Naive B cell (primary cell): ENCODE results near the gene GON4L. TPM values are rescaled to one million over a fixed set of nuclear protein-coding genes. Genes with fewer than 3 reads are reported as not detected.
A peak's percentile ranks its signal among the peaks of the same experiment; 100 is the strongest.
"Not testable (repeated sequence)": the region's sequence is repeated elsewhere in the genome, so short reads cannot be mapped to it uniquely, and the experiment has no call there.

Experiments
- ATAC-seq, 2 donors: fragments of 150-1000 bp; cut with Tn5 transposase; 2 replicates each; pipeline ENCODE4 v1.10.0; 2021; ENCODE audit warnings: low read depth in 2 of 2, mild to moderate bottlenecking in 2 of 2, moderate library complexity in 2 of 2
- DNase-seq: peaks from one replicate; pipeline ENCODE4 v3.0.0; 2022
- H3K27ac Mint-ChIP-seq, 6 donors: one replicate each; pipeline ENCODE4 v1.8.0; 2020 to 2022; ENCODE audit warnings: mild to moderate bottlenecking in 6 of 6, mixed read lengths in 6 of 6, moderate library complexity in 5 of 6, inconsistent platforms in 2 of 6
- H3K27me3 Mint-ChIP-seq, 3 donors: one replicate each; pipeline ENCODE4 v1.8.0; 2021 to 2022; ENCODE audit warnings: mixed read lengths in 3 of 3, mild to moderate bottlenecking in 1 of 3
- H3K36me3 Mint-ChIP-seq, 2 donors: one replicate each; pipeline ENCODE4 v1.8.0; 2020 to 2022; ENCODE audit warnings: mixed read lengths in 2 of 2, inconsistent platforms in 1 of 2, mild to moderate bottlenecking in 1 of 2
- H3K4me1 Mint-ChIP-seq, 3 donors: one replicate each; pipeline ENCODE4 v1.8.0; 2020 to 2022; ENCODE audit warnings: mixed read lengths in 3 of 3, inconsistent platforms in 1 of 3, mild to moderate bottlenecking in 1 of 3, moderate library complexity in 1 of 3
- H3K4me3 Mint-ChIP-seq, 8 donors: one replicate each; pipeline ENCODE4 v1.8.0; 2020 to 2022; ENCODE audit warnings: mild to moderate bottlenecking in 8 of 8, mixed read lengths in 8 of 8, moderate library complexity in 8 of 8, inconsistent platforms in 2 of 8
- H3K9me3 Mint-ChIP-seq, 7 donors: one replicate each; pipeline ENCODE4 v1.8.0; 2020 to 2022; ENCODE audit warnings: mixed read lengths in 7 of 7, mild to moderate bottlenecking in 5 of 7, inconsistent platforms in 2 of 7, moderate library complexity in 1 of 7
- polyA plus RNA-seq, 6 donors: library from polyadenylated mRNA; unstranded; fragments of 300-500 nt; fragmentation: Illumina TruSeq; gene quantifications; one replicate each; pipeline ENCODE4 v1.2.3, GENCODE V29; 2021; ENCODE audit warnings: low read depth in 6 of 6

GON4L gene
- polyA plus RNA-seq, 6 donors from 2014 or later = 9.6 to 64.4 (median 30.7) TPM

DNA sequence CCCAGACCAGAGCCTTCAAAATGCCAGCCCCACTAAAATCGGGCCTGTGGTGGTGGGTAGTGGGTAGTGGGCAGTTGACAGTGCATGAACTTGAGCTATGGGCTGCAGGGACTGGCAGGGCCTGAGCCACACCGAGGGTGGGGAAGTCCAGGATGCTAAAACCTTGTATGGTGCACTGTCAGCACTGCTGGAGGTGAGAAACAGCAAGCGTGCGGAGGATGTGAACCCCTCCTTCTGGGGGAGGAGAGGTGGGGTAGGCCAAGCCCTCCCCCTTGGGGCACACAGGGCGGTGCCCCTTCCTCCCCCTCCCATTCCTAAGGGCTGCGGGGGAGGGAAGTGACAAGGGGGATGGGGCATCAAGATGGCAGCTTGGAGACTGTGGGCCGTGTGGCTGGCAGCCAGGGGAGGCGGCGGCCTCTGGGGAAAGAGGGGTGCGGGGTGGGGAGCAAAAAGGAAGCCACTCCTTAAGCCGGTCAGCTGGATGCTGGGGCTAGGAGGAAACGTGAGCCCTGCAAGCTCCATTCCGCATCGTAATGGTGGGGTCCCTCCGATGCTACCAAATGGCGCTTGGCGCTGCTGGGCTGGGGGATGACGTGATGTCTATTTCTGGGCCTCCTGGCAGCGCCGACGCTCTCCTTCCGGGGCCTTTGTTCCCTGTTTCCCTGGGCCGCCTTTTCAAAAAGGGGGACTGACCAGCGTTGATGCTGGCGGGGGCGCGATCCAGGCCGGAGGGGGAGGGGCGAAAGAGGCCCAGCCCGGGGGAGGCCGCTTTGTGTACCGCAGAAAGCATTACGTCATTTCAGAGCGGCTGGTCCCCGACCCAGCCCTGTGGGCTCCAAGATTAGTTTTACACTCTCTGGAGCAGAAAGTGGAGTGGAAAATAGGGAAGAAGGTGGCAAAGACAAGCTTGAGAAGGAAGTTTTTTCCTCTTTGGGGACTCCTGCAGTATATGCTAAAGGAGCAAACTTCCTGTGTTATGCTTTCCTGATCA lies 3.2 kb upstream of the GON4L start:
- no peaks in the 10 kb centered on the region for H3K36me3 Mint-ChIP-seq
- H3K9me3 Mint-ChIP-seq = no peaks in the 10 kb centered on the region
- H3K4me1 Mint-ChIP-seq = peaks cover 17 to 37% (median 29%) of the 10 kb centered on the region in 3 donors
- peak overlapping the region in 5 of 6 donors; percentile 65 to 88 (median 84) for H3K27ac Mint-ChIP-seq
- H3K27me3 Mint-ChIP-seq = peaks cover 7 to 11% (median 9%) of the 10 kb centered on the region in 3 donors
- peak overlapping the region in 7 of 8 donors; percentile 61 to 99 (median 90) for H3K4me3 Mint-ChIP-seq
- ATAC-seq (peak in 1 of 2 donors; percentile 8), DNase-seq (peak; percentile 19)

- H3K36me3 Mint-ChIP-seq = no peaks in the 10 kb centered on the region
- H3K27ac Mint-ChIP-seq = peak within 1 kb of the TSS; percentile 84 to 96 (median 90)
- peak; percentile 79 to 83 for ATAC-seq
- DNase-seq = peak; percentile 86
- H3K4me1 Mint-ChIP-seq = peaks cover 17 to 39% (median 29%) of the 10 kb centered on the region in 3 donors
- peaks cover 7 to 11% (median 9%) of the 10 kb centered on the region in 3 donors for H3K27me3 Mint-ChIP-seq
- H3K4me3 Mint-ChIP-seq = peak within 1 kb of the TSS; percentile 85 to 99 (median 94)
- H3K9me3 Mint-ChIP-seq = no peaks in the 10 kb centered on the region
These were observed 2.3 kb upstream of the GON4L start, which contains the start of gene SYT11 for GRCh38 chr1:155859234-155859829. Gene SYT11, plus strand, starts transcription at chr1:155859567. Its CDS starts 195 bp downstream, at chr1:155859762.

DNA sequence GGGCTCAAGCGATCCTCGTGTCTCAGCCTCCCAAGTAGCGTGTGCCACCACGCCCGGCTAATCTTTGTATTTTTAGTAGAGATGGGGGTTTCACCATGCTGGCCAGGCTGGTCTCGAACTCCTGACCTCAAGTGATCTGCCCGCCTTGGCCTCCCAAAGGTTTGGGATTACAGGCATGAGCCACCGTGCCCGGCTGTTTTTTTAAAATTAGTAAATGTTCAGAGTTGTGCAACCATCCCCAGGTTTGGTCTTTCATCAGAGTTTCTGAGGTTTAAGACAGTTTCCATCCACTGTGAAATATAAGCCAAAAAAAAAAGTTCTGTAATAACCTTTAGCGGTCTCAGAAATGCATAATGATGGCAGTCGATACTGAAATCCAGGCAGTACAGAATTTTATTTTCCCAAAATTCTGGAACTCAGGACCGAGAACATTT lies 1.8 kb upstream of the GON4L start:
- Mint-ChIP-seq H3K9me3 (no peaks in the 10 kb centered on the region), H3K4me3 (peak overlapping the region; percentile 85 to 99 (median 94)), H3K36me3 (no peaks in the 10 kb centered on the region), H3K27ac (peak overlapping the region; percentile 12 to 96 (median 90)), H3K4me1 (peaks cover 17 to 39% (median 29%) of the 10 kb centered on the region in 3 donors), H3K27me3 (peaks cover 7 to 11% (median 9%) of the 10 kb centered on the region in 3 donors)
- ATAC-seq = no peak
- peak; percentile 5 for DNase-seq

DNA sequence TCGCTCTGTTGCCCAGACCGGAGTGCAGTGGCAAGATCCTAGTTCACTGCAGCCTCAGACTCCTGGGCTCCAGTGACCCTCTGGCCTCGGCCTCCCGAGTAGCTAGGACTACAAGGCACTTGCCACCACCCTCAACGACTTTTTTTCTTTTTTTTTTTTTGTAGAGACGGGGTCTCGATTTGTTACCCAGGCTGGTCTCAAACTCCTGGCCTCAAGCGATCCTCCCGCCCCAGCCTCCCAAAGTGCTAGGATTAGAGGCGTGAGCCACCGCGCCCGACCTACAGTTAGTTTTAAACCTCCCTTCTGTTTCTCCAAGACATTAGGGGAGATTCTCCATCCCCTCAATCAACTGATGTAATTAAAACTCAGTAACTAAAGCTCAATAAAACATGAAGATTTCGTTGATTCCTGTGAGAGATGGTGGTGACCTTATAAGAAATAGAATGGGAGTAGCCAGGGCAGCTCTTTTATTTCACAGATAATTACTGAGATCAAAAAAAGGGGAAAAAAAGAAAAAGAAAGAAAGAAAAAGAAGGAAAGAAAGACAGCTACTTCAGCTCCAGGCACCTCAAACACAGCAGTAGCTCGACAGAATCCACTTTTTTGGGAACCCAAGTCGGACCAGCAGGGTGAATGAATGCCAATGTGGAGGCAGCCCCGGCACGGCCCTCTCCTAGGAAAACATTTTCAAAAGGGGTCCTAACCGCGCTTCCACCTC lies 598 bp downstream of the GON4L start:
- peak overlapping the region; percentile 97 to 99 (median 98) for H3K27ac Mint-ChIP-seq
- peak overlapping the region; percentile 90 to 100 (median 97) for H3K4me3 Mint-ChIP-seq
- ATAC-seq (no peak), DNase-seq (no peak)
- H3K4me1 Mint-ChIP-seq = peaks cover 25 to 58% (median 43%) of the 10 kb centered on the region in 3 donors
- H3K9me3 Mint-ChIP-seq = no peaks in the 10 kb centered on the region
- H3K27me3 Mint-ChIP-seq = peaks cover 0 to 7% (median 4%) of the 10 kb centered on the region in 3 donors
- H3K36me3 Mint-ChIP-seq = peaks cover 0 to 9% of the 10 kb centered on the region in 2 donors

- H3K27ac Mint-ChIP-seq = peak overlapping the region in 2 of 6 donors; percentile 57 to 89
- ATAC-seq (no peak), DNase-seq (no peak)
- H3K27me3 Mint-ChIP-seq = no peaks in the 10 kb centered on the region
- H3K36me3 Mint-ChIP-seq = peaks cover 5 to 9% of the 10 kb centered on the region in 2 donors
- H3K4me3 Mint-ChIP-seq = peak overlapping the region in 1 of 8 donors; percentile 13
- H3K4me1 Mint-ChIP-seq = peaks cover 26 to 66% (median 30%) of the 10 kb centered on the region in 3 donors
- no peaks in the 10 kb centered on the region for H3K9me3 Mint-ChIP-seq
These were observed 6.7 kb downstream of the GON4L start for GRCh38 chr1:155850345-155850744.

- H3K27me3 Mint-ChIP-seq = no peaks in the 10 kb centered on the region
- peak overlapping the region in 2 of 6 donors; percentile 4 to 6 for H3K27ac Mint-ChIP-seq
- no peaks in the 10 kb centered on the region for H3K9me3 Mint-ChIP-seq
- H3K36me3 Mint-ChIP-seq = peaks cover 5 to 19% of the 10 kb centered on the region in 2 donors
- ATAC-seq = no peak
- peaks cover 38 to 81% (median 48%) of the 10 kb centered on the region in 3 donors for H3K4me1 Mint-ChIP-seq
- DNase-seq = no peak
- no peak overlapping the region for H3K4me3 Mint-ChIP-seq
These were observed 9.0 kb downstream of the GON4L start for GRCh38 chr1:155847823-155848529.

DNA sequence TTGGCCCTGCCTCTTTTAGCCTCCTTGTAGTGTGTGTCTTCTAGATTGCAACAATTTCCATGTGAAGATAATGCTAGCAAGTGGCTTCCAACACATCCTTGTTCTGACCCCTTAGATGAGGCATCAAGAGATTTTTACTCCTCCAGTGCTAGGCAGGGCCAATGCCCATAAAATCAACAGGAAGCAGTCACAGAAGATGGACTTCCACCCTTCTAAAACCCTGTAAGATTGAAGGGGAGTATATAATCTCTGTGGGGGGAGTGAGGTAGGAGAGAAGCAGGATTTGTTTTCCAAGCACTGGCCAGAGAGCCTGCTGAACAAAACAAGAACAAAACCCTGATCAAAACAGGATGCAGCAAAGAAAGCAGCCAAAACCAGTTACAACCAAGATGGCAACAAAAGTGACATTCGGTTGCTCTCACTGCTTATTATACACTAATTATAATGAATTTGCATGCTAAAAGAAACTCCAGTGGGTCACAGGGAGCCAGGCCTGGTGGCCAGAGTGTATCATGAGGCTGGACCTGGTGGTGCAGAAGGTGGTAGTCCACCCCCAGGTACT lies 12.1 kb downstream of the GON4L start:
- no peak for DNase-seq
- Mint-ChIP-seq H3K4me1 (peaks cover 29 to 62% (median 43%) of the 10 kb centered on the region in 3 donors), H3K9me3 (no peaks in the 10 kb centered on the region), H3K27me3 (no peaks in the 10 kb centered on the region), H3K27ac (peak overlapping the region in 1 of 6 donors; percentile 33), H3K36me3 (peaks cover 0 to 10% of the 10 kb centered on the region in 2 donors), H3K4me3 (no peak overlapping the region)
- no peak for ATAC-seq

DNA sequence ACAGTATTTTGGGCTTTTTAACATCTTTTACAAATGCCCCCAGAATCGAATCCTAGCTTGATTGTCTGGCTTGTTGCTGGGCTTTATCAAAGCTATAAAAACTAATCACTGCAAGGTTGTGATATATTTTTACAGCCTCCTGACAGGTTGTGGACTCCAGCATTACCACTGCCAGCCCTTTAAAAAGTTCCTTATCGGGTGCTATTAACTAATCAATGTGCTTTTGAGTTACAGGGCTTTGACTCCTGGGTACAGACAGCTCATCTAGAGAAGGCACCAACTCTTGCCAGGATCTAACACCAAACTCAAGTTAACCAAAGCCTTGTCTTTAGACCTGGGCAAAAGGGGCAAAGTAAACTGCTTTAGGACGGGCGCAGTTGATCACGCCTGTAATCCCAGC lies 16.6 kb downstream of the GON4L start:
- DNase-seq (no peak), ATAC-seq (no peak)
- no peaks in the 10 kb centered on the region for H3K9me3 Mint-ChIP-seq
- no peak overlapping the region for H3K27ac Mint-ChIP-seq
- H3K4me1 Mint-ChIP-seq = peaks cover 32 to 46% (median 45%) of the 10 kb centered on the region in 3 donors
- peaks cover 0 to 16% of the 10 kb centered on the region in 2 donors for H3K36me3 Mint-ChIP-seq
- H3K27me3 Mint-ChIP-seq = no peaks in the 10 kb centered on the region
- H3K4me3 Mint-ChIP-seq = no peak overlapping the region

GRCh38 chr1:155835548-155835947 lies 21.5 kb downstream of the GON4L start:
- H3K4me3 Mint-ChIP-seq = no peak overlapping the region
- no peaks in the 10 kb centered on the region for H3K9me3 Mint-ChIP-seq
- H3K27ac Mint-ChIP-seq = peak overlapping the region in 2 of 6 donors; percentile 26 to 60
- no peak for DNase-seq
- peaks cover 0 to 8% of the 10 kb centered on the region in 2 donors for H3K36me3 Mint-ChIP-seq
- no peaks in the 10 kb centered on the region for H3K27me3 Mint-ChIP-seq
- no peak for ATAC-seq
- H3K4me1 Mint-ChIP-seq = peaks cover 28 to 44% (median 38%) of the 10 kb centered on the region in 3 donors

- not testable (repeated sequence) for H3K27ac Mint-ChIP-seq, H3K27me3 Mint-ChIP-seq, H3K36me3 Mint-ChIP-seq, ATAC-seq, H3K9me3 Mint-ChIP-seq, DNase-seq, H3K4me3 Mint-ChIP-seq
- peaks cover 28 to 41% (median 36%) of the 10 kb centered on the region in 3 donors for H3K4me1 Mint-ChIP-seq
These were observed 22.1 kb downstream of the GON4L start for GRCh38 chr1:155834927-155835399.

DNA sequence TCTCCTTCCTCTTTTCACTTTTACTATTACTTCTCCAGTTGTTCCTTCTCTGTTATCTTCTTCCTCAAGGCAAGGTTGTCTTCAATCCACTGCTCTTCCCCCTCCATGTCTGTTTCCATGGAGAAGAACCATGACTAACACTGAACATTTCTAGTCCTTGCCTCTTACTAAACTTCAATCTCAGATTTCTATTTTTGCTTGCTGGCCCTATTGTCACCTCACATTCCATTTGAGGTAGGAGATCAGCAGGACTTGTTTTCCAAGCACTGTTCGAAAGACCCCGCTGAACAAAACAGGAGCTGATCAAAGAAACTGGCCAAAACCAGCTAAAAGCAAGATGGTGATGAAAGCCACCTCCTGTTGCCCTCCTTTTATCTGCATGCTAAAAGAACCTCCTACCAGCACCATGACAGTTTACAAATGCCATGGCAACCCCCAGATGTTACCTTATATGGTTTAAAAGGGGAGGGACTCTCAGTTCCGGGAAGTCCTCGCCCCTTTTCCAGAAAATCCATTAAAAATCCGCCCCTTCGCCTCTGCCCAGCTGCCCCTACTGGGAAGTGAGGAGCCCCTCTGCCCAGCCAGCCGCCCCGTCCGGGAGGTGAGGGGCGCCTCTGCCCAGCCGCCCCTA lies 22.6 kb downstream of the GON4L start:
- peak overlapping the region in 3 of 6 donors; percentile 6 to 91 (median 48) for H3K27ac Mint-ChIP-seq
- no peak for DNase-seq
- peak overlapping the region in 3 of 8 donors; percentile 0 to 6 (median 2) for H3K4me3 Mint-ChIP-seq

More for the DNA sequence above, 22.6 kb downstream of the GON4L start:
- ATAC-seq = no peak
- H3K9me3 Mint-ChIP-seq = no peaks in the 10 kb centered on the region
- H3K27me3 Mint-ChIP-seq = no peaks in the 10 kb centered on the region
- peaks cover 25 to 38% (median 35%) of the 10 kb centered on the region in 3 donors for H3K4me1 Mint-ChIP-seq
- H3K36me3 Mint-ChIP-seq = peaks cover 0 to 8% of the 10 kb centered on the region in 2 donors
